Heart left ventricle (tissue), 13 donors: ENCODE measurements around the gene TCF20.

Experiments
- POLR2A ChIP-seq, 2 donors: fragments of 450-650 bp; IDR thresholded peaks; one replicate each; pipeline ENCODE4 v1.6.1; 2017; ENCODE audit warnings: antibody characterized with exemption in 2 of 2, mild to moderate bottlenecking in 2 of 2, moderate library complexity in 2 of 2
- TF ChIP-seq, protein P1 (sequence below), 12 donors: fragments of 200-600 bp; sonication (generic) in 4 of 12; IDR thresholded peaks; one replicate each; pipeline versions ENCODE4 v1.5.0 to v1.8.0; 2018 to 2022; ENCODE audit warnings: antibody characterized with exemption in 12 of 12, mild to moderate bottlenecking in 5 of 12
- donor health status: ischemic (EF 13 %, LVEDD 7.1; RV severe dilation, severe dysfunction).
- donor health status: DM: no; HTN: yes; CAD: no.
- donor health status: DM: no; HTN: no; CAD: no.
- donor health status: ischemic (EF 25% LVEDD 6.9; RV normal size, moderate dysfunction).
- donor health status: ischemic (EF 25% LVEDD 5.7; RV mildly dilated, moderate dysfunction).
- donor health status: ischemic (EF 35%, LVEDD 5.7; RV mildly dilated, moderate dysfunction).
- donor health status: nonischemic (EF 11% LVEDD 7.7; RV severe dilation, severe dysfunction).
- donor health status: DM: yes; HTN: yes; CAD: no.
- donor health status: PGD.
- donor health status: ischemic (EF 29% LVEDD 5.4; RV normal size, mild dysfunction).
- donor health status: nonischemic (EF 23%, LVEDD 6.1; RV moderate dilation, normal function).

GRCh38 chr22:42307806-42308563, 37.5 kb upstream of the TCF20 start:
- TF ChIP-seq, protein P1, sequence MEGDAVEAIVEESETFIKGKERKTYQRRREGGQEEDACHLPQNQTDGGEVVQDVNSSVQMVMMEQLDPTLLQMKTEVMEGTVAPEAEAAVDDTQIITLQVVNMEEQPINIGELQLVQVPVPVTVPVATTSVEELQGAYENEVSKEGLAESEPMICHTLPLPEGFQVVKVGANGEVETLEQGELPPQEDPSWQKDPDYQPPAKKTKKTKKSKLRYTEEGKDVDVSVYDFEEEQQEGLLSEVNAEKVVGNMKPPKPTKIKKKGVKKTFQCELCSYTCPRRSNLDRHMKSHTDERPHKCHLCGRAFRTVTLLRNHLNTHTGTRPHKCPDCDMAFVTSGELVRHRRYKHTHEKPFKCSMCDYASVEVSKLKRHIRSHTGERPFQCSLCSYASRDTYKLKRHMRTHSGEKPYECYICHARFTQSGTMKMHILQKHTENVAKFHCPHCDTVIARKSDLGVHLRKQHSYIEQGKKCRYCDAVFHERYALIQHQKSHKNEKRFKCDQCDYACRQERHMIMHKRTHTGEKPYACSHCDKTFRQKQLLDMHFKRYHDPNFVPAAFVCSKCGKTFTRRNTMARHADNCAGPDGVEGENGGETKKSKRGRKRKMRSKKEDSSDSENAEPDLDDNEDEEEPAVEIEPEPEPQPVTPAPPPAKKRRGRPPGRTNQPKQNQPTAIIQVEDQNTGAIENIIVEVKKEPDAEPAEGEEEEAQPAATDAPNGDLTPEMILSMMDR (IDR thresholded peaks at IDR 0.05), result no peak
- no peak for TF ChIP-seq POLR2A (IDR thresholded peaks at IDR 0.05)
